SHP77 (cell line): ENCODE data around the gene DACT1.
A peak's percentile ranks its signal among the peaks of the same experiment; 100 is the strongest.

Experiments
- DNase-seq, 2 experiments: peaks; one replicate each; lab custom pipeline; 2025; lab: John Stamatoyannopoulos, UW

The DACT1 gene

GRCh38 chr14:58668848-58669480 lies 31.2 kb downstream of the DACT1 start:
- DNase-seq, result no peak

- no peak for DNase-seq
Measured at GRCh38 chr14:58669556-58670200, 31.9 kb downstream of the DACT1 start.

GRCh38 chr14:58671024-58671423 lies 33.3 kb downstream of the DACT1 start:
- no peak for DNase-seq

GRCh38 chr14:58671436-58671835 lies 33.7 kb downstream of the DACT1 start:
- DNase-seq, result no peak

- no peak for DNase-seq
Measured at GRCh38 chr14:58673722-58674121, 36.0 kb downstream of the DACT1 start.

GRCh38 chr14:58677001-58677400 lies 39.2 kb downstream of the DACT1 start:
- DNase-seq, result no peak

GRCh38 chr14:58677517-58677916 lies 39.8 kb downstream of the DACT1 start:
- DNase-seq, result no peak

GRCh38 chr14:58677996-58678395 lies 40.2 kb downstream of the DACT1 start:
- DNase-seq, result no peak

GRCh38 chr14:58680698-58681097 lies 42.9 kb downstream of the DACT1 start:
- no peak for DNase-seq

- no peak for DNase-seq
Measured at GRCh38 chr14:58687232-58687795, 49.6 kb downstream of the DACT1 start.

- peak; percentile 67 to 68 for DNase-seq
Measured at GRCh38 chr14:58690801-58691516, 53.2 kb downstream of the DACT1 start.

GRCh38 chr14:58693048-58693447 lies 55.3 kb downstream of the DACT1 start:
- no peak for DNase-seq

- DNase-seq, result no peak
Measured at GRCh38 chr14:58695514-58695913, 57.8 kb downstream of the DACT1 start.

- no peak for DNase-seq
Measured at GRCh38 chr14:58697266-58697929, 59.6 kb downstream of the DACT1 start.
